A673 (cell line): ENCODE data around the gene OSBPL1A.

Experiments used
- CTCF ChIP-seq: fragments of 300-800, 200-600 bp; sonication (generic); conservative IDR thresholded peaks from 2 replicates; pipeline ENCODE4 v1.5.1; 2017; ENCODE audit warnings: low read depth, mild to moderate bottlenecking, antibody characterized with exemption, low read length, moderate library complexity, mixed read lengths
- EZH2 ChIP-seq: fragments of 200-600 bp; sonication (generic); IDR thresholded peaks from 2 replicates; pipeline ENCODE4 v1.6.1; 2017; ENCODE audit warnings: borderline replicate concordance, low read depth, mild to moderate bottlenecking, mixed read lengths, antibody characterized with exemption, low read length; ENCODE audit not compliant: poor library complexity, severe bottlenecking

- TF ChIP-seq CTCF = no peak
- TF ChIP-seq EZH2 = no peak
These were observed 282.6 kb downstream of the OSBPL1A start for GRCh38 chr18:24114924-24115549.
